ENCODE results near the gene HCN4.

DNA sequence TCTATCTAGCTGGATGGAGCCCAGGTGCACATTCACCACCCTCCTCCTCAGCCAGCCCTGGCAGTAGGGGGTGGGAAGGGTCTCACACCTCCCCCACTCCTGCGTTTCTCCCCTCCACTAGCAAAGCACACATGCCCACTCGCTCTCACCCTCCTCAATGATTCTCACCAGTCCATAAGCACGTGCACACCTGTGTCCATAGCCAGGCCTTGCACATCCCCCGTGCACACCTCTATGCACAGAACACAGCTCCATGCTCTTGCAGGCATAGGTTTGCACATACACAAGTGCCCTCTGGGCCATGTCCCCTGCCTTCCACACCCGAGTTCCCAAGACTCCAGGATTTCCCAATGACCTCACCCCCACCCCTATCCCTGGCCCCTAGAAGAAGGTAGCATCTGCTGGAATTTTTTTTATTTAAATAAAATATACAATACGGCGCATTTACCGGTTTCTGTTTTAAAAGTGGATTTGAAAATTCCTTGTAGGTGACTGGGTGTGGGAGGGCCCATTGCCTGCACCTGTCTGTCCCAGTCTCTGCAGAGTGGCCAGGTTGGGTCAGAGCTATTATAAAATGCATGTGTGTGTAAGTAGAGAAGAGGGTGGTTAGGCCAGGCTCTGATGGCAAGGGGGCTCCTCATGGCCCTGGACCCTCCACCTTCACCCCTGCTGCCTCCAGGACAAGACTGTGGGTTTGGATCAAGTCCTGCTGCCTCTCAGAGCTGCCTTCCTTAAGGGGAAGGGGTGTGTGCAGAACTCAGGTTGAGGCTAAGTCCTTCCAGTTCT is 49.1 kb downstream of the HCN4 start:
- TF ChIP-seq, protein P1, sequence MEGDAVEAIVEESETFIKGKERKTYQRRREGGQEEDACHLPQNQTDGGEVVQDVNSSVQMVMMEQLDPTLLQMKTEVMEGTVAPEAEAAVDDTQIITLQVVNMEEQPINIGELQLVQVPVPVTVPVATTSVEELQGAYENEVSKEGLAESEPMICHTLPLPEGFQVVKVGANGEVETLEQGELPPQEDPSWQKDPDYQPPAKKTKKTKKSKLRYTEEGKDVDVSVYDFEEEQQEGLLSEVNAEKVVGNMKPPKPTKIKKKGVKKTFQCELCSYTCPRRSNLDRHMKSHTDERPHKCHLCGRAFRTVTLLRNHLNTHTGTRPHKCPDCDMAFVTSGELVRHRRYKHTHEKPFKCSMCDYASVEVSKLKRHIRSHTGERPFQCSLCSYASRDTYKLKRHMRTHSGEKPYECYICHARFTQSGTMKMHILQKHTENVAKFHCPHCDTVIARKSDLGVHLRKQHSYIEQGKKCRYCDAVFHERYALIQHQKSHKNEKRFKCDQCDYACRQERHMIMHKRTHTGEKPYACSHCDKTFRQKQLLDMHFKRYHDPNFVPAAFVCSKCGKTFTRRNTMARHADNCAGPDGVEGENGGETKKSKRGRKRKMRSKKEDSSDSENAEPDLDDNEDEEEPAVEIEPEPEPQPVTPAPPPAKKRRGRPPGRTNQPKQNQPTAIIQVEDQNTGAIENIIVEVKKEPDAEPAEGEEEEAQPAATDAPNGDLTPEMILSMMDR (IDR thresholded peaks at IDR 0.05), result no peak
- TF ChIP-seq EP300 (IDR thresholded peaks at IDR 0.05; ENCODE audit: low read depth), result no peak
